KMS-11 (cell line): ENCODE measurements around the gene CUL2.

Source experiments
- H2AFZ ChIP-seq: fragments of 200-600 bp; sonication (generic); 2 replicates; pipeline ENCODE4 v1.6.1; 2016; ENCODE audit warnings: antibody characterized with exemption, mixed run types, low read depth
- H3K27ac ChIP-seq: fragments of 200-600 bp; sonication (generic); 2 replicates; pipeline ENCODE4 v1.6.1; 2016; ENCODE audit warnings: mild to moderate bottlenecking, mixed run types
- H3K27me3 ChIP-seq: fragments of 200-600 bp; sonication (generic); 2 replicates; pipeline ENCODE4 v1.6.1; 2017; ENCODE audit warnings: mild to moderate bottlenecking, low read depth, mixed run types, moderate library complexity; ENCODE audit not compliant: insufficient read depth
- H3K36me3 ChIP-seq: fragments of 200-600 bp; sonication (generic); 2 replicates; pipeline ENCODE4 v1.6.1; 2017; ENCODE audit warnings: mild to moderate bottlenecking, mixed run types; ENCODE audit not compliant: insufficient read depth
- H3K4me1 ChIP-seq: fragments of 200-600 bp; sonication (generic); 2 replicates; pipeline ENCODE4 v1.6.1; 2016; ENCODE audit warnings: mild to moderate bottlenecking, low read depth, mixed run types; ENCODE audit not compliant: poor library complexity, severe bottlenecking
- H3K4me2 ChIP-seq: fragments of 200-600 bp; sonication (generic); 2 replicates; pipeline ENCODE4 v1.7.0; 2016; ENCODE audit warnings: mild to moderate bottlenecking, mixed run types
- H3K4me3 ChIP-seq: fragments of 200-600 bp; sonication (generic); IDR thresholded peaks from 2 replicates; pipeline ENCODE4 v1.6.1; 2017; ENCODE audit warnings: low read depth, low read length, mixed read lengths; ENCODE audit not compliant: insufficient read depth
- H3K79me2 ChIP-seq: fragments of 200-600 bp; sonication (generic); 2 replicates; pipeline ENCODE4 v1.6.1; 2016; ENCODE audit warnings: low read depth, mixed run types; ENCODE audit not compliant: insufficient read depth
- H3K9ac ChIP-seq: fragments of 200-600 bp; sonication (generic); 2 replicates; pipeline ENCODE4 v1.6.1; 2016; ENCODE audit warnings: mild to moderate bottlenecking, mixed run types
- H4K20me1 ChIP-seq: fragments of 200-600 bp; sonication (generic); 2 replicates; pipeline ENCODE4 v1.6.1; 2016; ENCODE audit warnings: mild to moderate bottlenecking, mixed run types; ENCODE audit not compliant: insufficient read depth
- CTCF ChIP-seq: fragments of 200-600 bp; sonication (generic); conservative IDR thresholded peaks from 2 replicates; pipeline ENCODE4 v1.6.1; 2017; ENCODE audit warnings: low read depth, mild to moderate bottlenecking, antibody characterized with exemption, low read length, moderate library complexity, mixed read lengths

CUL2 gene

GRCh38 chr10:35043796-35044344, 46.3 kb downstream of the CUL2 start:
- no peak overlapping the region for H3K4me2 ChIP-seq
- no peak overlapping the region for H3K9ac ChIP-seq
- no peaks in the 10 kb centered on the region for H4K20me1 ChIP-seq
- TF ChIP-seq CTCF, result no peak
- H3K27ac ChIP-seq, result no peak overlapping the region
- no peak overlapping the region for H2AFZ ChIP-seq
- no peaks in the 10 kb centered on the region for H3K79me2 ChIP-seq
- H3K4me1 ChIP-seq, result no peaks in the 10 kb centered on the region
- no peaks in the 10 kb centered on the region; the same call in 1 of the 2 replicates for H3K36me3 ChIP-seq
- no peak overlapping the region for H3K4me3 ChIP-seq
- no peaks in the 10 kb centered on the region for H3K27me3 ChIP-seq

GRCh38 chr10:35042783-35043182, 47.4 kb downstream of the CUL2 start:
- Histone ChIP-seq H2AFZ (no peak overlapping the region), H3K27ac (no peak overlapping the region), H3K9ac (no peak overlapping the region), H3K4me2 (no peak overlapping the region), H3K4me3 (no peak overlapping the region), H3K79me2 (no peaks in the 10 kb centered on the region), H3K4me1 (no peaks in the 10 kb centered on the region), H3K27me3 (no peaks in the 10 kb centered on the region), H4K20me1 (no peaks in the 10 kb centered on the region), H3K36me3 (no peaks in the 10 kb centered on the region; the same call in 1 of the 2 replicates)
- no peak for TF ChIP-seq CTCF

- H4K20me1 ChIP-seq, result no peaks in the 10 kb centered on the region
- H3K9ac ChIP-seq, result no peak overlapping the region
- no peaks in the 10 kb centered on the region for H3K27me3 ChIP-seq
- no peak overlapping the region for H3K27ac ChIP-seq
- no peaks in the 10 kb centered on the region for H3K36me3 ChIP-seq
- no peak overlapping the region for H2AFZ ChIP-seq
- H3K4me3 ChIP-seq, result no peak overlapping the region
- H3K4me2 ChIP-seq, result no peak overlapping the region
- H3K4me1 ChIP-seq, result peaks cover 8% of the 10 kb centered on the region
- H3K79me2 ChIP-seq, result no peaks in the 10 kb centered on the region
- TF ChIP-seq CTCF, result no peak
Measured at GRCh38 chr10:35041502-35041879, 48.6 kb downstream of the CUL2 start.

- peaks cover 13% of the 10 kb centered on the region for H3K4me1 ChIP-seq
- no peaks in the 10 kb centered on the region for H3K27me3 ChIP-seq
- no peak overlapping the region for H3K27ac ChIP-seq
- H3K4me3 ChIP-seq, result no peak overlapping the region
- no peaks in the 10 kb centered on the region for H4K20me1 ChIP-seq
- H2AFZ ChIP-seq, result no peak overlapping the region
- no peaks in the 10 kb centered on the region for H3K36me3 ChIP-seq
- no peak overlapping the region for H3K4me2 ChIP-seq
- H3K9ac ChIP-seq, result no peak overlapping the region
- no peaks in the 10 kb centered on the region for H3K79me2 ChIP-seq
- no peak for TF ChIP-seq CTCF
Measured at GRCh38 chr10:35040760-35041501, 49.2 kb downstream of the CUL2 start.
